GM19238 (cell line): ENCODE measurements around the gene SCN5A.
A peak's percentile ranks its signal among the peaks of the same experiment; 100 is the strongest.

ENCODE experiments used
- DNase-seq: peaks from one replicate; pipeline ENCODE4 v3.0.0; 2011; ENCODE audit warnings: low spot score; ENCODE audit not compliant: insufficient read length

SCN5A gene

GRCh38 chr3:38649500-38650247, at the start of gene SCN5A:
Gene SCN5A (minus strand): TSS chr3:38649687. CDS start chr3:38633307, 16,380 bp downstream.
- peak; percentile 52 for DNase-seq

- no peak for DNase-seq
These were observed 49.3 kb upstream of the SCN5A start for GRCh38 chr3:38698760-38699159.

GRCh38 chr3:38698061-38698460, 48.6 kb upstream of the SCN5A start:
- DNase-seq, result no peak

- DNase-seq, result no peak
These were observed 46.5 kb upstream of the SCN5A start for GRCh38 chr3:38696034-38696433.

GRCh38 chr3:38690185-38690584, 40.7 kb upstream of the SCN5A start:
- no peak for DNase-seq

GRCh38 chr3:38689774-38690173, 40.3 kb upstream of the SCN5A start:
- no peak for DNase-seq

- DNase-seq, result no peak
These were observed 39.9 kb upstream of the SCN5A start for GRCh38 chr3:38689346-38689745.

- DNase-seq, result no peak
These were observed 37.8 kb upstream of the SCN5A start for GRCh38 chr3:38687321-38687720.

GRCh38 chr3:38684546-38684945, 35.1 kb upstream of the SCN5A start:
- DNase-seq, result no peak

- no peak for DNase-seq
These were observed 20.2 kb upstream of the SCN5A start for GRCh38 chr3:38669668-38670067.

GRCh38 chr3:38662544-38662943, 13.1 kb upstream of the SCN5A start:
- DNase-seq, result no peak

- no peak for DNase-seq
These were observed 9.4 kb upstream of the SCN5A start for GRCh38 chr3:38658841-38659240.

GRCh38 chr3:38657369-38657768, 7.9 kb upstream of the SCN5A start:
- DNase-seq, result no peak

GRCh38 chr3:38655708-38656300, 6.3 kb upstream of the SCN5A start:
- DNase-seq, result no peak

- no peak for DNase-seq
These were observed 4.4 kb upstream of the SCN5A start for GRCh38 chr3:38653685-38654537.

GRCh38 chr3:38652934-38653333, 3.4 kb upstream of the SCN5A start:
- DNase-seq, result no peak

- DNase-seq, result peak; percentile 62
These were observed 1.8 kb upstream of the SCN5A start for GRCh38 chr3:38651153-38651789.

- no peak for DNase-seq
These were observed 913 bp upstream of the SCN5A start for GRCh38 chr3:38650248-38650951.

GRCh38 chr3:38648659-38649499, 608 bp downstream of the SCN5A start:
- DNase-seq, result no peak

GRCh38 chr3:38648024-38648658, 1.3 kb downstream of the SCN5A start:
- DNase-seq, result no peak
